Left lung (tissue), 14 donors: ENCODE results near the gene RAB38. TPM values are rescaled to one million over a fixed set of nuclear protein-coding genes. Genes with fewer than 3 reads are reported as not detected.

ENCODE experiments used
- ATAC-seq: fragments of 200-7000 bp; cut with Tn5 transposase; one replicate; pipeline ENCODE4 v1.9.1; 2020; ENCODE audit warnings: moderate library complexity
- DNase-seq, 4 donors: peaks; one replicate each; pipeline ENCODE4 v3.0.0-alpha.2; 2013 to 2020
- H3K27ac ChIP-seq, 2 donors: fragments of 200-600 bp; sonication (generic) in 1 of 2; one replicate each; pipeline versions ENCODE4 v1.5.0 to v1.8.0; 2020 to 2021
- H3K27me3 ChIP-seq, 2 donors: fragments of 200-600 bp; sonication (generic) in 1 of 2; one replicate each; pipeline versions ENCODE4 v1.5.0 to v1.8.0; 2020 to 2021
- H3K36me3 ChIP-seq, 2 donors: fragments of 200-600 bp; sonication (generic) in 1 of 2; one replicate each; pipeline versions ENCODE4 v1.5.0 to v1.8.0; 2020 to 2021
- H3K4me1 ChIP-seq, 2 donors: fragments of 200-600 bp; one replicate each; pipeline ENCODE4 v1.8.0; 2021
- H3K4me3 ChIP-seq, 2 donors: fragments of 200-600 bp; sonication (generic) in 1 of 2; one replicate each; pipeline versions ENCODE4 v1.5.0 to v1.8.0; 2020 to 2021; ENCODE audit warnings: mild to moderate bottlenecking in 1 of 2
- H3K9me3 ChIP-seq, 2 donors: fragments of 200-600 bp; sonication (generic) in 1 of 2; one replicate each; pipeline versions ENCODE4 v1.5.0 to v1.8.0; 2020 to 2021
- CTCF ChIP-seq, 2 donors: fragments of 200-600 bp; sonication (generic) in 1 of 2; IDR thresholded peaks; one replicate each; pipeline versions ENCODE4 v1.5.0 to v1.8.0; 2021; ENCODE audit warnings: antibody characterized with exemption in 2 of 2
- intact Hi-C, 2 donors: fragments of 100-400 bp; cut with DNase I; formaldehyde crosslinking; loops; one replicate each; pipeline versions ENCODE4 v1.11.2 to v1.14.2; 2022
- long read RNA-seq, 12 donors: library from polyadenylated mRNA in 2 of 12; unstranded in 2 of 12; transcript quantifications; one replicate each; pipeline ENCODE4 v2.0.0 and lab custom pipeline, GENCODE V29; 2019 to 2026
- polyA plus RNA-seq, 6 donors: library from polyadenylated mRNA; unstranded; fragments of 120-200 nt; gene quantifications; one replicate each; pipeline ENCODE4 v1.2.1, GENCODE V29; 2013; ENCODE audit not compliant: insufficient read length in 6 of 6
- total RNA-seq, 2 donors: library from RNA; stranded (reverse); fragmentation: NEBNext Ultra II Directional; extraction: Animal tissue kit (Norgen Biotek cat#: 25700); gene quantifications; one replicate each; pipeline ENCODE4 v1.2.1, GENCODE V29; 2021
- donor health status: DM: no; HTN: yes; CAD: no.
- donor health status: DM: no; HTN: no; CAD: no.

The RAB38 gene
- total RNA-seq (10 to 100 TPM; 12.3 to 13.6 TPM), polyA plus RNA-seq (10 to 100 TPM; 18.8 to 23.8 (median 21.0) TPM)
- long read RNA-seq, donor 1, transcript RAB38-201 (3 exons, 1,465 nt): major isoform, 10 of 10 reads
- long read RNA-seq, donor 1, partial matches to known transcripts: 0 of 10 reads
- long read RNA-seq, donor 1, other reads (novel, unspliced or antisense): 0 of 10 reads
- long read RNA-seq, donor 2, transcript RAB38-201 (3 exons, 1,465 nt): major isoform, 14 of 14 reads
- long read RNA-seq, donor 2, partial matches to known transcripts: 0 of 14 reads
- long read RNA-seq, donor 2, other reads (novel, unspliced or antisense): 0 of 14 reads
- long read RNA-seq, donor 3, transcript RAB38-201 (3 exons, 1,465 nt): major isoform, 13 of 13 reads
- long read RNA-seq, donor 3, partial matches to known transcripts: 0 of 13 reads
- long read RNA-seq, donor 3, other reads (novel, unspliced or antisense): 0 of 13 reads
- long read RNA-seq, donor 4, transcript RAB38-201 (3 exons, 1,465 nt): major isoform, 10 of 10 reads
- long read RNA-seq, donor 4, partial matches to known transcripts: 0 of 10 reads
- long read RNA-seq, donor 4, other reads (novel, unspliced or antisense): 0 of 10 reads
- long read RNA-seq, donor 5, transcript RAB38-201 (3 exons, 1,465 nt): major isoform, 10 of 17 reads
- long read RNA-seq, donor 5, partial matches to known transcripts: 7 of 17 reads
- long read RNA-seq, donor 5, other reads (novel, unspliced or antisense): 0 of 17 reads
- long read RNA-seq, donor 6, transcript RAB38-201 (3 exons, 1,465 nt): major isoform, 9 of 9 reads
- long read RNA-seq, donor 6, partial matches to known transcripts: 0 of 9 reads
- long read RNA-seq, donor 6, other reads (novel, unspliced or antisense): 0 of 9 reads
- long read RNA-seq, donor 7, partial matches to known transcripts: 0 of 4 reads
- long read RNA-seq, donor 7, other reads (novel, unspliced or antisense): 0 of 4 reads
- long read RNA-seq, donor 8, transcript RAB38-201 (3 exons, 1,465 nt): major isoform, 8 of 8 reads
- long read RNA-seq, donor 8, partial matches to known transcripts: 0 of 8 reads
- long read RNA-seq, donor 8, other reads (novel, unspliced or antisense): 0 of 8 reads
- long read RNA-seq, donor 9: 0 reads
- long read RNA-seq, donor 10, transcript RAB38-201 (3 exons, 1,465 nt): major isoform, 8 of 9 reads
- long read RNA-seq, donor 10, partial matches to known transcripts: 0 of 9 reads
- long read RNA-seq, donor 10, other reads (novel, unspliced or antisense): 1 of 9 reads
- long read RNA-seq, donor 11, partial matches to known transcripts: 0 of 1 reads
- long read RNA-seq, donor 11, other reads (novel, unspliced or antisense): 0 of 1 reads
- long read RNA-seq, donor 12, partial matches to known transcripts: 0 of 3 reads
- long read RNA-seq, donor 12, other reads (novel, unspliced or antisense): 0 of 3 reads

- ATAC-seq (peak; percentile 90), DNase-seq (peak; percentile 59 to 91 (median 81))
- Histone ChIP-seq H3K9me3 (no peaks in the 10 kb centered on the region), H3K36me3 (no peaks in the 10 kb centered on the region), H3K27ac (peak within 1 kb of the TSS; percentile 76 to 78), H3K27me3 (no peaks in the 10 kb centered on the region), H3K4me1 (peaks cover 0 to 6% of the 10 kb centered on the region in 2 donors), H3K4me3 (peak within 1 kb of the TSS; percentile 37 to 38)
- TF ChIP-seq CTCF (IDR thresholded peaks at IDR 0.05): no peak
- intact Hi-C loops: no loop called here
Measured at GRCh38 chr11:88174709-88175568, at the start of gene RAB38. Gene RAB38, minus strand, starts transcription at chr11:88175443. Its CDS starts 59 bp downstream, at chr11:88175384.

GRCh38 chr11:88213406-88213805 is 38.2 kb upstream of the RAB38 start:
- Histone ChIP-seq H3K27me3 (no peaks in the 10 kb centered on the region), H3K4me1 (no peaks in the 10 kb centered on the region), H3K4me3 (no peak overlapping the region), H3K9me3 (no peaks in the 10 kb centered on the region), H3K36me3 (no peaks in the 10 kb centered on the region), H3K27ac (no peak overlapping the region)
- ATAC-seq (no peak), DNase-seq (no peak)
- intact Hi-C loops: no loop called here
- no peak for TF ChIP-seq CTCF (IDR thresholded peaks at IDR 0.05)

GRCh38 chr11:88212300-88212699 is 37.1 kb upstream of the RAB38 start:
- intact Hi-C loops: no loop called here
- H3K36me3 ChIP-seq: no peaks in the 10 kb centered on the region
- no peak for TF ChIP-seq CTCF (IDR thresholded peaks at IDR 0.05)
- H3K9me3 ChIP-seq: no peaks in the 10 kb centered on the region
- H3K4me1 ChIP-seq: no peaks in the 10 kb centered on the region
- H3K27ac ChIP-seq: no peak overlapping the region
- no peak overlapping the region for H3K4me3 ChIP-seq
- no peaks in the 10 kb centered on the region for H3K27me3 ChIP-seq
- no peak for ATAC-seq
- no peak for DNase-seq

GRCh38 chr11:88208745-88209144 is 33.5 kb upstream of the RAB38 start:
- no peak for TF ChIP-seq CTCF (IDR thresholded peaks at IDR 0.05)
- no peaks in the 10 kb centered on the region for H3K9me3 ChIP-seq
- DNase-seq (peak in 1 of 4 donors; percentile 9), ATAC-seq (peak; percentile 78)
- intact Hi-C loops: no loop called here
- no peaks in the 10 kb centered on the region for H3K36me3 ChIP-seq
- H3K4me1 ChIP-seq: no peaks in the 10 kb centered on the region
- no peaks in the 10 kb centered on the region for H3K27me3 ChIP-seq
- no peak overlapping the region for H3K4me3 ChIP-seq
- H3K27ac ChIP-seq: no peak overlapping the region
